Cardiac ventricle fibroblast (primary cell): Measurements from ENCODE around the gene ACO1. TPM values are rescaled to one million over a fixed set of nuclear protein-coding genes. Genes with fewer than 3 reads are reported as not detected.

Experiments used
- total RNA-seq: library from RNA; depleted of rRNA; stranded (reverse); fragments of >200 nt; gene quantifications from 2 replicates; pipeline ENCODE4 v1.2.3, GENCODE V29; 2015

ACO1 gene
- total RNA-seq: 74.1 and 75.0 TPM in 2 replicates

GRCh38 chr9:32384364-32385151 lies at the start of gene ACO1:
Gene ACO1, plus strand, starts transcription at chr9:32384643. Its CDS starts 20,864 bp downstream, at chr9:32405507.

Other genes starting within 250 kb of the ACO1 start
- 4.9 and 5.4 TPM in 2 replicates for gene RIGI, start 141.6 kb downstream of the ACO1 start, total RNA-seq
- gene SMIM27, start 167.7 kb downstream of the ACO1 start, total RNA-seq: 2.6 and 7.3 TPM in 2 replicates
- 16.1 and 16.7 TPM in 2 replicates for gene TOPORS, start 167.9 kb downstream of the ACO1 start, total RNA-seq
- gene NDUFB6, start 188.5 kb downstream of the ACO1 start, total RNA-seq: 26.3 and 45.6 TPM in 2 replicates